Left ventricle myocardium superior (tissue), 1 donor: ENCODE results near the gene PPIL6. TPM values are rescaled to one million over a fixed set of nuclear protein-coding genes. Genes with fewer than 3 reads are reported as not detected.

Experiments used
- ATAC-seq: fragments of 200-7000 bp; cut with Tn5 transposase; one replicate; pipeline ENCODE4 v1.9.1; 2020; ENCODE audit warnings: mild to moderate bottlenecking, moderate library complexity
- DNase-seq: peaks from one replicate; pipeline ENCODE4 v3.0.0-alpha.2; 2020
- intact Hi-C: fragments of 100-400 bp; cut with micrococcal nuclease; formaldehyde crosslinking; loops from one replicate; pipeline ENCODE4 v1.11.0; 2022
- total RNA-seq: library from RNA; stranded (reverse); fragmentation: NEBNext Ultra II Directional; extraction: Animal tissue kit (Norgen Biotek cat#: 25700); gene quantifications from one replicate; pipeline ENCODE4 v1.2.1, GENCODE V29; 2021
- donor health status: DM: no; HTN: yes; CAD: no; lungs with severe emphysema.

PPIL6 gene
- total RNA-seq, 1 donor from 2014 or later = 2.5 TPM

DNA sequence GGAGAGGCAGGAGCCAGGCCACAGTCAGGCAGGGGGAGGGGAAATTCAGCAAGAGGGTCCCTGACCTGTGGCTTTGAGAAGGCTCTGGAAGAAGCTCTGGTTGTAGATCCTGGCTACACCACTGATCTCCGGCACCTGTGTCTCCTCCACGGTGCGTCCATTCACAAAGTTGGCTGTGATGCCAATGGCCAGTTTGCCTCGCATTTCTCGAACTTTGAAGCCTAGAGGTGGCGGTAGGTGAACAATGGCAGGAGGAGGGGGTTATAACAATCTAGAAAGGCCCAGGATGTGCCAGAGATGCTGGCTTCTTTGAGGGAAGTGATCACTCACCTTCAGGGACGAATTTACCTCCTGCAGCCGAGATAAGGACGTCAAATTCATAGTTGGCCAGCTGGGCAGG is 11.8 kb upstream of the PPIL6 start:
- no peak for ATAC-seq
- intact Hi-C loops = no loop called here
- no peak for DNase-seq

DNA sequence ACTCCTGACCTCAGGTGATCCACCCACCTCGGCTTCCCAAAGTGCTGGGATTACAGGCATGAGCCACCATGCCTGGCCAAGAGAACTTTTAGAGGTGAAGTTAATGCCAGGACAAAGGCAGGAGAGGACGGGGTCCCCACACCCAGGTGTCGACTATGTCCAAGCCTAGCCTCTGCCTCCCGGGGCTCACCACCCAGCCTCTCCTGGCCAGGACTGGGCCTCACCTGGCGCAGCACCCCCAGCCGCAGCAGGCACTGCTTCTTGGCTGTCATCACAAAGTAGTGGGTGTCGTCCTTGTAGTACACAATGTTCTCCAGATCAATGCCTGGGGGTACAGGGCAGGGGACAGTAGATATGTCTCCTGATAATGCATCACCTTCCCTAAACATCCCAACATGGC is 10.9 kb upstream of the PPIL6 start:
- intact Hi-C loops = no loop called here
- ATAC-seq (no peak), DNase-seq (no peak)

DNA sequence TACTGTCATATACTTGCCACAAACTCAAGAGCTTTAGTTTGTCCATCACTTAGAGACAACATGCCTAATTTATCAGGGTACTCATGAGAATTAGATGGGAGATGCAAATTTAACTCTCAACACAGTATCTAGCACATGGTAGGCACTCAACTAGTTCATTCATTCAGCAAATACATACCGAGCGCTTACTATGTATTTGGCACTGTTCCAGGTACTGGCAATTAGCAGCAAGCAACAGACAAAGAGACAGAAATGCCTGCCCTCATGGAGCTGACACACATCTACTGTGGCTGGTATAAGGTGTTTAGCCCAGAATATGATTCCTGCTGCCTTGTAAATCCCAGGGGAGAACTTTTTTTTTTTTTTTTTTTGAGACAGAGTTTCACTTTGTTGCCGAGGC is 10.4 kb upstream of the PPIL6 start:
- DNase-seq (no peak), ATAC-seq (no peak)
- intact Hi-C loops = no loop called here

DNA sequence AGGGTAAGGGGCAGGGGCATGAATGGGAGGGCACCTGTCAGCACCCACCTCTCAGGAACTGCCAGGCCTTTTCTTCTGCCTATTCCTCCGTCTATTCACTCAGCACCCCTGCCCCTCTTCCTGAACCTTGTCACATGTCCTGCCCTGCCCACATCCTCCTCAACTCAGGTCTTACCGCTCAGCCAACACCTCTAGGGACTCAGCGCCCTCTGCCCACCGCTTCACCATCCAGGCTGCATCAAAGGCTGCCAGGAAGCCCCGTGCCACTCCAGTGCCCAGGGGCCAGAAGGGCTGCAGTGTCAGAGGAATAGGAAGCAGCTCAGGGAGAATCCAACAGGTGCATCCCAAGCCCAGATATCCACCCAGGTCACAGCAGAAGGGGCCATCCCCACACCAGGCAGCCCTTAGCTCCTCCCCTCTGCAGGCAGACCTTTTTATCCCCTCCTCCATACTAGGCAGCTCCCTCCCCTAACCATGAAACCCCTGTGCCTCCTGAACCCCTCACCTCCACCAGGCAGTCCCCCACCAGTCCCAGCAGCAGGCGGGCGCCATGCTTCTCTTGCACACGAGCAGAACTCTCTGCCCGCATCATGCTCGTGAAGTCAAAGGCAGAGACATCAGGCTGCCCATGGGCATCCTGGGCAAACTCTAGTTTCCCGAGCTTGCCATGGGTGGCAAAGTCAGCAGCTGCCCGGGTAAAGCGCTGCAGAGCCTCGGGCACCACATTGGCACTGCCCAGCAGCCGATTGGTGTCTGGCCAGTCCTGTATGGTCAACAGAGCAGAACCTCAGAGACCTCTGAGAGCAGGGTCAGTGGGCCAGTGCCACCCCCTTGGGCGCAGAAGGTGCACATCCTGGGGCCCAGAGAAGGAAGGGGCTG is 9.6 kb upstream of the PPIL6 start:
- intact Hi-C loops = no loop called here
- DNase-seq (no peak), ATAC-seq (no peak)

DNA sequence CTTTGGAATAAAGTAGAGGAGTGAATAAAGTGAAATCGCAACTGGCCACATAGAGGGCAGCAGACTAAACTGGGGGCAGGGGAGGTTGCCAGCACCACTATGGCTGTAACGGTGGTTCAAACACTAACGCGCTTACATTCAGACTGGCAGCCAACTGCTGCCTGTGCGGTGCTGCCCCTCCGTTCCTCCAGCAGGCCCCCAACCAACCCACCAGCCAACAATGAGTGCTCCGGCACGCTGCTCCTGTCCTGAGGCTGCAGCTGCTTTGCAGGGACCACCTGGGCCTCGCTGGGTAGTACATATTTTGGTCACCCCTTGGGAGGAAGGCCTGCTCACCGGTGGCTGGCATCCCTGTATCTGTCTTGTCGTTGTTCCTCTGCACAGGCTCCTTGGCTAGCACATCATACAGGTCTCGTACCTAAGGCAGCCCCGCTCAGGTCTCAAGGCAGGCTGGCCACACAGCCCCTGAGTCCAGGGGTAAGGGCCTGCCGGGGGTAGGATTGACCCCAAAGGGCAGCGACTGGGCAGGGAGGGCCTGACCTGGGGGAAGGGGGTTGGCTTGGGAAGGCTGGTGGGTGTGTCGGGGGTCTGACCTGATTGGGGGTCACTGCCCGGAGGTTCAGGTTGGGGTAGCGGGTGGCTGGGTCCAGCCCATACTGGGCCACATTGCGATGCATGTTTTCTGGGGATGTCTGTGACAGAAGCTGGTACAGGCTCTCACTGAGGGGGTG is 8.8 kb upstream of the PPIL6 start:
- ATAC-seq (no peak), DNase-seq (no peak)
- intact Hi-C loops = no loop called here

DNA sequence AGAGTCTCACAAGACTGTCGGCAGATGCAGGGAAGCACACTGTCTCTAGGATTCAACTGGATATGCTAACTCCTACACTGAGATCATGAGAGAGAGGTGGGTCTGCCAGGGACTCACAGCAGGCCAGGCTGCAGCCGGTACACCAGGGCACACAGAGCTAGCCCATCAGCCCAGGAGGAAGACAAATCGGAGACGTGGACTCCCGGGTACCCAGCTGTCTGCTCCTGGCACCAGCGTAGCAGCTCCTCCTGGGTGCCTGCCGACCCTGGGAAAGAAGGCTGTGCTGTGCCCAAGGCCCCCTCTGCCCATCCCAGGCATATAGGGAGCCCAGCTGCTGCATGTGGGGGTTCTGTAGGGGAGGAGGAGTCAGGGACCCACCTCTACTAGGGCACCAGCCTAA is 8.2 kb upstream of the PPIL6 start:
- DNase-seq = no peak

DNA sequence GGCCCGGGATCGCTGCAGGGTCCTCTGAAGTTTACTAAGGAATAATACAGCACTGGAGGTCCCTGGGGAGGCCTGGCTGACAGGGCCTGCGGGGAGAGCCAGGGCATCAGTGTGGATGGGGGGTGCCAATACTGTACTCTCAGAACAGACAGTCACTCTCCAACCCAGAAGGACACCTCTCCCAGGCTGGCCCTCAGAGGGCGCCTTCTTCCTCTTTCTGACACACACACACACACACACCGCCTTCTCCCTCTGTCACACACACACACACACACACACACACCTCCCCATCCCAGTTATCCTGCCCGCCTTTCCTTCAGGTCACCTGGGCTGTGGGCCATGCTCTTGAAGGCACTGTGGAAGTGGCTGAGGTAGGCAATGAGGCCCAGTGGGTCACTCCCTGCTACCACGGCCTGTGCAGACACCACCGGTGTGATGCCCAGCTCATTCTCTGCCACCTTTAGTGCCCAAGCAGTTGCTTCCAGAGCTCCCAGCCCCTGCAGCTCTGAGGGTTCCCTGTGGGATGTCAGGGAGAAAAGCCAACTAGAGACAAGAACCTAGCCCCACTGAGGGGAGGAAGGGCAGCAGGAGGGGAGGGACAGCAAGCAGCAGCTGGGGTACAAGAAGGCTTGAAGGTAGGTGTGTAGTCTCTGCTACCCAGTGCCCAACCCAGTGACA is 7.6 kb upstream of the PPIL6 start:
- DNase-seq (no peak), ATAC-seq (no peak)
- intact Hi-C loops = no loop called here

More for the DNA sequence above, 8.2 kb upstream of the PPIL6 start:
- no peak for ATAC-seq
- intact Hi-C loops = no loop called here

DNA sequence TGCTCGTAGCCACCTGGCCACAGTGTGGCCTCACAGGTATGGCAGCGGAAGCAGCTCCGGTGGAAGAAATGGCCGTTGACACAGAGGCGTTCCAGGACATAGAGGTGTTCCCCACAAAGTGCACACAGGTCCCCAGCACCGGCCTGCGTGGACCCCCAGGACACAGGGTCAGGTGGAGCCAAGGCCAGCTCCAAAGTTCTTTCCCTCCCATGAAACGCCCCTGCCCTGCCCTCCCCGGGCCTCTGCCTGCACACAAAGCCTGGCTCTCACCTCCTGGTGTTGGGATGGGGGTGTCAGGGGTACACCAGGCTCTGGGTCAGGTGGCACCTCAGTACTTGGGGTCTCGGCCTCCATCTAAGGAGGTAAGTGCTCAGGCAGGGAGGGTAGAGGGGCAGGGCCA is 6.7 kb upstream of the PPIL6 start:
- ATAC-seq (no peak), DNase-seq (no peak)
- intact Hi-C loops = no loop called here

DNA sequence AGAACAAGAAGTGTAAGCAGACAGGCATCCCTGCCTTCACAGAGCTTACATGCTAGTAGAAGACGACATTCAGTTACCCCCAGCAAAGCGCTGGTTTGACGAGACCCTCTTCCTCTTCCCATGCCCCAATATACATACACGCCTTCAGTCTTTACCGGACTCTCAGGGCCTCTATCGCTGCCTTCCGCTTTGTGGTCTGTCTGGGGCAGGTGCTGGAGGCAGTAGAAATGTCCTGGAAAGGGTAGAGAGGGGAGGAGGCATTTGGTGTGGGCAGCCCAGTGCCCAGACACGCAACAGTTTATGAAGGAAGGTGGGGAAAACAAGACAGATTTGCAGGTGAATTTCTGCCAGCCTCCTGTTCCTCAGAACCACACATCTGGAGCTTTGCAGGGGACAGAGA is 6.1 kb upstream of the PPIL6 start:
- intact Hi-C loops = no loop called here
- ATAC-seq = no peak
- no peak for DNase-seq

DNA sequence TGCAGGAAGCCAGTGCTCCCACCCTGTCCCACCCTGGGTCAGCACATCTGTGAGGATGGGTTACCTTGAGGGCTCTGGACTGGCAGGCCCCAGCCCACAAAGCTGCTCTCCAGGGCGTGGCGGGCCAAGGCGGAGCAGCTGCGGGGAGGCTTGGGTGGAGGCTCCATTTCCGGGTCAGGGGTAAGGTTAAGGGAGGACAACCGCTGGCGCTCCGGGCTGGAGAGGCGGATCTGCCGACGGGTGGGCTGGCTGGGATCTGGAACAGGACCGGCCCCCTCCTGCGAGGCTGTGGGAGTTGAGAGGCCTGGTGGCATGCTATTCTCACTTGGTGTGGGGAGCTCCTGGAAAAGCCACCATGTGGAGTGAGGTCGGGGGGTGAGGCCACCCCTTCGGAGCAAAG is 5.6 kb upstream of the PPIL6 start:
- intact Hi-C loops = no loop called here
- ATAC-seq (no peak), DNase-seq (no peak)

DNA sequence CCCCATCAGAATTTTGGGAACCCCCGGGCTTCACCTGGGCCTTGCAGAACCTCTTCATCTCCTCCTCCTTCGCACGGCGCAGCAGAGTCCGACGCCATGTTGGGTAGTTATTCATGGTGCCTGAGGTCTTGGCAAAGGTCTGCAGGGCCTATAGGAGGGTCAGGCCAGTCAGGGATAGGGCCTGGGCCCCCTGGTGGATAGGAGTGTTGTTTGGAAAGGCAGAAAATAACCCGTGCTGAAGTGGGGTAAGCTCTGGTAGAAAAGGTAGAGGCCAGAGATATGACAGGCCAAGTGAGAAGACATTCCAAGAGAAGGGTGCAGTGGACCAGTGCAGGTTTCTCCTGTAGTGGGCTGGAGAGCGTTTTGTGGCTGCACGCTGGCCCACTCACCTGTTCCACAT is 5.0 kb upstream of the PPIL6 start:
- no peak for ATAC-seq
- intact Hi-C loops = no loop called here

DNA sequence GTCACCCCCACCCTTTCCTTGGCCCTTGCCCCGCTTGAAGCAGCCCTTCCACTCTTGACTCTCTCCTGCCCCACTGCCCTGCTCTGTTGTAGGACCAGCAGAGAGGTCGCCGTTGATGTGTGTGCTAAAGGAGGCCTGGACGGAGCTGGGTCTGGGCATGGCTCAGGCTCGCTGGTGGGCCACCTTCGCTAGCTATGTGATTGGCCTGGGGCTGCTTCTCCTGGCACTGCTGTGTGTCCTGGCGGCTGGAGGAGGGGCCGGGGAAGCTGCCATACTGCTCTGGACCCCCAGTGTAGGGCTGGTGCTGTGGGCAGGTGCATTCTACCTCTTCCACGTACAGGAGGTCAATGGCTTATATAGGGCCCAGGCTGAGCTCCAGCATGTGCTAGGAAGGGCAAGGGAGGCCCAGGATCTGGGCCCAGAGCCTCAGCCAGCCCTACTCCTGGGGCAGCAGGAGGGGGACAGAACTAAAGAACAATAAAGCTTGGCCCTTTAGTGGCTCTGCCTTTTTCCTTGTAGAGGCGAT is 3.1 kb upstream of the PPIL6 start:
- no peak for DNase-seq
- ATAC-seq = no peak
- intact Hi-C loops = no loop called here

More for the DNA sequence above, 5.0 kb upstream of the PPIL6 start:
- no peak for DNase-seq

DNA sequence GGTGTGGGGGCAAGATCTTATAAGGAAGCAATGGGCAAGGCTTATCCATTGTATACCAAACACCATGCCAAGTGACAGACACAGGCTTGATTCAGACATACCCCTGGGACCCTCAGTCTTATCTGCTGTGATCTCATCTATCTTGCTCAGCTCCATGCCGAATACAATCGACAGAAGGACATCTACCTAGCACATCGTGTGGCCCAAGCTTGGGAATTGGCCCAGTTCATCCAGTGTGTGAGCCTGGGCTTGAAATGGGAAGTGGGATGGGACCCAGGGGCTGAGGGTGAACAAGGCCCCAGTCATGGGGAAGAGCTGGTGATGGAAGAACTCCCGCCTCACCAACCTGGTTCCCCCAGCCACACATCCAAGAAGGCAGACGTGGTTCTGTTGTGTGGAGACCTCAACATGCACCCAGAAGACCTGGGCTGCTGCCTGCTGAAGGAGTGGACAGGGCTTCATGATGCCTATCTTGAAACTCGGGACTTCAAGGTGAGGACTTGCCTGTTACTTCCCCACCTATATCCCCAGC is 2.0 kb upstream of the PPIL6 start:
- ATAC-seq (no peak), DNase-seq (no peak)
- intact Hi-C loops = no loop called here

DNA sequence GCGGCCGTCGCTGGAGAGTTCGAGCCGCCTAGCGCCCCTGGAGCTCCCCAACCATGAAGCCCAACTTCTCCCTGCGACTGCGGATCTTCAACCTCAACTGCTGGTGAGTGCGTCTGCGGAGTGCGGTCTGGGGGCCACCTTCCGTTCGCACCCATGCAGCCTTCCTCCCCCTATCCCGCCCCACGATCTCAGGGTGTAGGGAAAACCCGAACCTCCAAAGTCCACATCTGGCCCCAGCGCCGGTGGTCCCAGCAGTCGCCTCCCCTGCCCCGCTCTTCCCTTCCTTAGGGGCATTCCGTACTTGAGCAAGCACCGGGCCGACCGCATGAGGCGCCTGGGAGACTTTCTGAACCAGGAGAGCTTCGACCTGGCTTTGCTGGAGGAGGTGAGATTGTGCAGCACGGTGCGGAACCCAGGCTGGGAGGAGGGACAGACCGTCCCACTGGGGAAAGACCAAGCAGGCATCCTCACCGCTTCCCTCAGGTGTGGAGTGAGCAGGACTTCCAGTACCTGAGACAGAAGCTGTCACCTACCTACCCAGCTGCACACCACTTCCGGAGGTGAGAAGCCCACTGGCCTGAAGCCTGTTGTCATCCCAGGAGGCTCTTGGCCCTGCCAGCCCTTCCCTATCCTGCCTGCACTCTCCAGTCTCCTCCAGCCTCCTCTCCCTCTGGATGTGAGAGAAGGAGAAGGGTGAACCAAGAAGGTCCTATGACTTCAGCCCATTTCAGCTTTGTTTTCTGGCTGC is 815 bp upstream of the PPIL6 start:
- DNase-seq (peak; percentile 67), ATAC-seq (peak; percentile 56)
- intact Hi-C loops = no loop called here

DNA sequence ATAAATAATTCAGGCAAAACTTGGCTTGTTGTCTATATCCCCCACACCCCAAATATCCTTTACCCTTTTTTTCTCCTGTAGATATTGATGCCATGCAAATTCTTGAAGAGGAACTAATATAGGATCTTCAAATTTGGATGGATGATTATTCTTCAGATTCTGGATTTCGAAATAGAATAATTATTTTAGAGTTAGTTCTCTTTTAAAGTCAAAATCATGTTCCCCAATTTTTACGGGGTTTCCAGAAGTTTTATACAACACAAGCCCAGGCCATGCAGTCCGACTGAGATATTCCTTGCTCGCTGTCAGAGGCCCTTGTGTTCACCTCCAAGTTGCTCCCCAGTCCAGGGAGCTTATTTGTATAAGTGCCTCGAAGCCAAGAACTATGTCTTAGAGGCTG is 4.4 kb downstream of the PPIL6 start:
- intact Hi-C loops = no loop called here
- DNase-seq = no peak
- no peak for ATAC-seq

DNA sequence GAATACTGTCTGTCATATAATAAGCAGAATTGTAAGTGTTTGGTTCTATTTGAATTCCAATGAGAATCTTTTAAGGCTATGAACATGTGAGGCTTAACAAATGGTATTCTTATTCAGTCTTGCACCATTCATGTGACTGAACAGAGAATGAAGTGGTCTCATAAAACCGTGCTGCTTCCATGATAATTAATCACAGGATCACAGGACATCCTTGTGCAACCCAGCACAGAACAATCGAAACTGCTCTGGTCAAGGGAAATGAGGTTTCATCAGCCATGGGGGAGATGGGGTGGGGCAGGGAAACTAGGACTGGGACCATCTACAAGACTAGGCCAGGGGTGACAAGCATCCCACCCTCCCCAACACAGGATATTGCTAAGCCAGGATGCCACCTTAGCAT is 6.0 kb downstream of the PPIL6 start:
- DNase-seq = no peak
- intact Hi-C loops = no loop called here
- ATAC-seq = no peak

DNA sequence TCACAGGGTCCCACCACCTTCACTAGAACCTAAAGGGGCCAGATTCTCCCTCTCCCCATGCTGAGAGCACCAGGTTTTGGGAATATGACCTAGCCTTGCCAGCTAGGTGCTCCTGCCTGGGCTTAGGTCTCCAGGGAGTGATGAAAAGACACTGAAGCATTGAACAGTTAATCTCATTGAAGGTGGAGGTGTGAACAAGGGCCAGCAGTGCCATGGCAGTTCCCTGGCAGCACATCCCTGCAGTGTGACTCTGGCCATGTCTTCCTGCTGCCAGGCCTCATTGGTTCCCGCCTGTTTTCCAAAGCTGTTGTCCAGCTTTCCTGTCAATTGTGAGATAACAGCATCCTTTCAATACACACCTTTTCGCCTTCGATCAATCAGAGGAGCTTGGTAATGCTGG is 10.9 kb downstream of the PPIL6 start:
- no peak for DNase-seq
- intact Hi-C loops = no loop called here
- no peak for ATAC-seq

DNA sequence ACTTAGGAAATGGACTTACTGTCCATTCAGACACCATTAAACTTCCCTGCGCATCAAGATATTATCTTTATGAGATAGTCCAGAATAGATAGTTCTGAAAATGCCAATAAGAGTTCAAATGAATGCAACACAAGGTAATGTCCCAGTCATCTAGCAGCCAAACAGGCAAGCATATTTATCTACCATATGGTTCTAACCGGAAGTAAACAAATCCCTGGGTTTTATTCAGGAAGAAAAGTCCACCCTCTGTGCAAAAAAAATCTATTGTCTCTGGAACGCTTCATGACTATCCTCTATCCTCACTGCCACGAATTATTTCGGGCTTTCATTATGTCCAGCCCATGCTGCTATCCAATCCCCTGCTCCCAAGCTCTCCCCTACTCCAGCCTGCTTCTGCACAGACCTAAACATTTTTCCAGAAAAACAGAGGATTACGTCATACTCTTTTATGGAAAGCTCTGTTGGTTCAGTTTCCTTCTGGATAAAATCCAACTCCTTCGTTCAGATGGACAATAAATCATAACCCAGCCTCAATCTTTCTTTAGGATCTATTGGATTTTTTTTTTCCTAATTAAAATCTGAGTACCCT is 11.4 kb downstream of the PPIL6 start:
- ATAC-seq (peak; percentile 71), DNase-seq (no peak)
- intact Hi-C loops = no loop called here

DNA sequence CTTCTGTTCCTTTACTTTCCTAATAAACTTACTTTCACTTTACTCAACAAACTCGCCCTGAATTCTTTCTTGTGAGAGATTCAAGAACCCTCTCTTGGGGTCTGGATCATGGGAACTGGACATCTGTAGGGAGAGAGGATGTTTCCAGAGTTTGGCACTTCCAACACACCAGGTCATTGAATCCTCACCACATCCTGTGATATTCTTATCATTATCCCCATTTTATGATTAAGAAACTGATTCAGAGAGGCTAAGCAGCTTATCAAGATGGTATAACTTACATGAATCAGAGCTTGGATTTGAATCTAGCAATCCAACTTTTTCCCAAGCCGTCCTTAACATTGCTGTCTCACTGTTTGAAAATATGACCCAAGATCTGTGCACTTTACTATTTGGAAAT is 15.5 kb downstream of the PPIL6 start:
- intact Hi-C loops = no loop called here
- ATAC-seq (no peak), DNase-seq (no peak)
